Urothelium cell line (cell line): Measurements from ENCODE around the gene VSTM2A.
"Not testable (repeated sequence)": the region's sequence is repeated elsewhere in the genome, so short reads cannot be mapped to it uniquely, and the experiment has no call there.

Experiments
- DNase-seq: peaks from one replicate; pipeline ENCODE4 v3.0.0; 2011; ENCODE audit warnings: low spot score, mixed read lengths
- FAIRE-seq: peaks from 2 replicates; lab custom pipeline; 2011; peaks lifted over from hg19 to GRCh38; lab: Jason Lieb, UNC

Gene VSTM2A, protein sequence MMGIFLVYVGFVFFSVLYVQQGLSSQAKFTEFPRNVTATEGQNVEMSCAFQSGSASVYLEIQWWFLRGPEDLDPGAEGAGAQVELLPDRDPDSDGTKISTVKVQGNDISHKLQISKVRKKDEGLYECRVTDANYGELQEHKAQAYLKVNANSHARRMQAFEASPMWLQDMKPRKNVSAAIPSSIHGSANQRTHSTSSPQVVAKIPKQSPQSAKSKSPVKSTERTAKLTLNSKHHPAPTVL

DNA sequence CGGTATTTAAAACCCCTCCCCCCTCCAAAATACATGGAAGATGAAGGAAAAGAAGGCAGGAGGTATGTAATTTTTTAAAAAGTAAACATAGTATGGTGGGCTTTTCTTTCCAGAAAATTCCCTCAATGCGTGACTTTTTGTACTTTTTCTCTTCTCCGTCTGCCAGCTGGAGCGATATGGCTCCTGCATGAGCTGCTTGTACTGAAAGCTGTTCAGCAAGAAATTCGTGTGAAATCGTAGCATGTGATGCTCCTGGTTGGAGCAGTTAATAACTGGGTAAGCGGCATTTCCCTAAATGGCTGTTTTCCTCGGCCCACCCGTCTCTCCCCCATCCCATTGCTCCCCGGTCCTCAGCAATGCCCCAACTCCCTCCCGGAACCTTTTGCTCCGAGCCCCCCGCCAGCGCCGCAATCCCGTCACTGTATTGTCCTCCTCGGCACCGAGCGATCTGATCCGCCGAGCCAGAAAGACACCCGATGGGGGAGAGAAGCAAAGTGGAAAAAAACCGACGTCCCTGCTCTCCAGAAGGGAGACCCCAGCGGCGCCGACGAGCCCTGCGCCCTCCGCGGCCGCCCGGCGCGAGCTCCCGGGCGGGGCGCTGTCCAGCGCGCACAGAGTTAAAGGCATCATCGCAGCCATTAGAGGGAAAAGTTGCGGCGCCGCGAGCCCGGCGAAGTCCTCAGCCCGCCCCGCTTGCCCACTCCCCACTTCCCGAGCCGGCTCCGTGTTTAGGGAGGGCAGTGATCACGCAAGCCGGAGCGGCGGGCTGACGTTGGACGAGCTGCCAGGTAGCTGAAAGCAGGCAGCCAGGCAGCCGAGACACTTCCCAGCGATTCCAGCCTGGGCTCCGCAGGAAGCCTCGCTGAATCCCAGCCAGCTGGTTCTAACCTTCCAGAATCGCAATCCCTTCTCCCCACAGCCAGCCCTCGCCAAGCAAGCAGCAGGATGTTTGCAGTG is at the start of gene VSTM2A:
TSS of gene VSTM2A (plus strand) at position 707 of the 957 bp plus-strand sequence. CDS start 356 bp downstream, outside the sequence.
- FAIRE-seq (peak; percentile 53), DNase-seq (peak; percentile 78)

DNA sequence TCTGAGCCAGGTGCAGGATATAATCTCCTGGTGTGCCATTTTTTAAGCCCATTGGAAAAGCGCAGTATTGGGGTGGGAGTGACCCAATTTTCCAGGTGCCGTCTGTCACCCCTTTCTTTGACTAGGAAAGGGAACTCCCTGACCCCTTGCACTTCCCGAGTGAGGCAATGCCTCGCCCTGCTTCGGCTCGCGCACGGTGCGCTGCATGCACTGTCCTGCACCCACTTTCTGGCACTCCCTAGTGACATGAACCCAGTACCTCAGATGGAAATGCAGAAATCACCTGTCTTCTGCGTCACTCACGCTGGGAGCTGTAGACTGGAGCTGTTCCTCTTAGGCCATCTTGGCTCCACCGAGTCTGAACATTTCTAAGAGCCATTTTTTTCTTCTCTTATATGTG is 37.6 kb upstream of the VSTM2A start:
- not testable (repeated sequence) for FAIRE-seq

GRCh38 chr7:54529568-54529967 is 12.6 kb upstream of the VSTM2A start:
- DNase-seq: no peak
- no peak for FAIRE-seq

More for the DNA sequence above, 37.6 kb upstream of the VSTM2A start:
- not testable (repeated sequence) for DNase-seq

GRCh38 chr7:54538122-54538521 is 4.1 kb upstream of the VSTM2A start:
- FAIRE-seq (no peak), DNase-seq (no peak)

DNA sequence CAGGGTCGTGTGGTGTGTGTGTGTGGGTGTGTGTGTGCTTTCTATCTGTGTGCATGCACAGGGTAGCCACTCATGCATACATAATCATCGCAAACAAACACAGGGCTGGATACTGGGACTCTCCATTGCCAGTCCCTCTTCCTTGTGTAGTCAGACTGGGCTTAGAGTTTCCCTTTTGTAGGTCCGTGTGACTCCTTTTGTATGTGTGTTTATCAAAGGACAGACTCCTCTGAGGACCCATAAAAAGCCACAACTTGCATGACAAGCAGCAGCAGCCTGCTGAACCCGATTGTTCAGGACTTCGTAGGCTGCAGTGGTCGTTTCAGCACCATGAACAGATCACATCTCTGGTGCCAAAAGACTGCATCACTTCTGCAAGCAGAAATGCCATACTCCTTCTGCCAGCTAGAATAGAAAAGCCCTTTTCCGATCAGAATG is 895 bp downstream of the VSTM2A start:
- FAIRE-seq (no peak), DNase-seq (peak; percentile 77)

- FAIRE-seq (peak; percentile 5), DNase-seq (no peak)
Observed at GRCh38 chr7:54544149-54544526, 2.0 kb downstream of the VSTM2A start.

DNA sequence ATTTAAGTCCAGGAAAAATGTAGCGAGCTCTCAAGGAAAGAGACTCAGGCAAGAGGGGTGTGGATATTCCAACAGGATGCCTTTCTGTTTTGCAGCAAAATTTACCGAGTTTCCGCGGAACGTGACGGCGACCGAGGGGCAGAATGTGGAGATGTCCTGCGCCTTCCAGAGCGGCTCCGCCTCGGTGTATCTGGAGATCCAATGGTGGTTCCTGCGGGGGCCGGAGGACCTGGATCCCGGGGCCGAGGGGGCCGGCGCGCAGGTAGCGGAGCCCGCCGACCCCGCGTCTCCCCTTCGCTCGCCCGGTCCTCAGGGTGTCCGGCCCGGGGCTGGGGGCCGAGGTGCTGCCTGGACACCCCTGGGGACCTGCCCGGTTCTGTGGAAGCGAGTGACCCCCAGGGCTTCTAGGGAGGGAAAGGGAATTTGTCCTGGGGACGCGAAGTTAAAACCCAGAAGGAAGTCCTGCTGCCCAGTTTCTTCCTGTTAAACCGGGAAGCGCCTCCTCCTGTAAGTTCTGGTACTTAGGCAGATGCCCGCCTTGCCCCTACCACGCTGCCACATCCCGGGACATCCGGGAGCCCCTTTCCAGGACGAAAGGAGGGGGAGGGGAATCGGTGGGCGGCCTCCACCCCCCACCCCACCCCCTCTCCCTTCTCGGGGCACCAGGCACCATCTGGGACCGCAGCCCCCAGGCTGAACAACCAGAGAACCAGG is 2.5 kb downstream of the VSTM2A start:
- DNase-seq: no peak
- no peak for FAIRE-seq

GRCh38 chr7:54545241-54545563 is 3.0 kb downstream of the VSTM2A start:
- FAIRE-seq: no peak
- DNase-seq: no peak

- FAIRE-seq (peak; percentile 96), DNase-seq (peak; percentile 83)
Observed at GRCh38 chr7:54546081-54546985, 4.2 kb downstream of the VSTM2A start.

DNA sequence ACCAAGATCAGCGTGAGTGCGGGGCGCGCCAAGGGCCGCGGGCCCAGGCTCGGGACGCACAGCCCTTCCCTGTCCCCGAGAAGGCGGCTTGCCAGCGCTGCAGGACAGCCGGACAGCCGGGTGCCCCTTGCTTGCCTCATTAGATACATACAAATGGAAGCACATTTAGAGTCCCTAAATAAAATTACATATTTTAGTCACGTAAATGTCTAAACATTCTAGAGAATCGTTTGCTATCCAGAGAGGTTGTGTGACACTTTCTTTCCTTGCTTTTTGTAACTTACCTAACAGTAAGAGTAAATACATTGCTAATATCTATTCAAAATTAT is 4.8 kb downstream of the VSTM2A start:
- no peak for FAIRE-seq

DNA sequence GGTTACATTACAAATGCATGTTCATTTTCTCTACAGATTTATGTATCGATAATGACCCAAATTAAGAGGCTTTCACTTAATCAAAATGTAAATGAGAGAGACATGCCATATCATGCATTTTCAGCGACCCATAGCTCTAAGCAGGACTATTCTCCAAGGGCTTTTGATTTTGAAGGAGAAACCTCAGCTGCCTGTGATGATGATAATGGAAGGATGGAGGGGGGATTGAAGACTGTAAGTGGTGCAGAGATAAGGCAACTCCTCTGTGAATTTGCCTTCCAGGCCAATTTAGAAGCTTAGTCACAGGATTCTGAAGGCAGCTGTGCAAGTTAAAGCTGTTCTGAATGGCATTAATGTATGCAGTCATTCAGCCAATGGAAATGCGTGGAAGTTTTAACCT is 8.3 kb downstream of the VSTM2A start:
- DNase-seq (no peak), FAIRE-seq (no peak)

More for the DNA sequence above, 4.8 kb downstream of the VSTM2A start:
- no peak for DNase-seq

DNA sequence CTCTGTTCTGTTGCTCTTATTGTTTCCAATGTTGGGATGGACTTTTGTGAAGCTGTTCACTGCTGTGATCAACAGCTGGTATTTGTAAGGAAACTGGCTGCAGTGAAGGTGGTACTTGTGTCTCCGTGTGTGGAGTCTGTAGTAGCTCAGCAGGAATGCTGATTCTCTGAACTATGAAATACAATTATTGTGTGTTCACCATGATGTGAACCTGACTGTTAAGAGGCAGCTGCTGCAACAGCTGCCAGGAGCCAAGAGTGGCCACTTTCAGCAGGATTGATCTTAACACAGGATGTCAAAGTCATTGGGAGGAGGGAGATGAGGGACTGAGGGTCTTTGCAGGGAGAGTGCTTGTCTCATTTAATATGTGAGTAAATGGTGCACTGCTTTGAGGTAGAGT is 13.9 kb downstream of the VSTM2A start:
- DNase-seq (no peak), FAIRE-seq (peak; percentile 52)

DNA sequence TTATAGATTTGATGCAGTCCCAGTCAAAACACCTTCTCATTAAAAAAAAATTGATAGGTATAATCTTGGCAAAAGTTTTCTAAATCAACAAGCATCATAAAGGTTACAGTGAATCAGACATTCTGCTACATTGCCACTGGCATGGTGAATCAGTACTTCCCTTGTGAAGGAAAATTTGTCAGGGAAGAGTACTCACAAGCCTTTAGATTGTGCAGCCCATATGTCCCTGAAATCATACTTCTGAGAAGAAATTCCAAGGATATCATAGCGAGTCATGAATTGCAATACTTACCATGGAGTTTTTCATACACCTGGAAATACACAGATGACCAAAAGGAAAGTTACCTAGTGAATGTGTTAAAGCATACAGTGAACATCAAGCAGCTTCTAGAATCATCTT is 17.2 kb downstream of the VSTM2A start:
- DNase-seq: no peak
- no peak for FAIRE-seq

DNA sequence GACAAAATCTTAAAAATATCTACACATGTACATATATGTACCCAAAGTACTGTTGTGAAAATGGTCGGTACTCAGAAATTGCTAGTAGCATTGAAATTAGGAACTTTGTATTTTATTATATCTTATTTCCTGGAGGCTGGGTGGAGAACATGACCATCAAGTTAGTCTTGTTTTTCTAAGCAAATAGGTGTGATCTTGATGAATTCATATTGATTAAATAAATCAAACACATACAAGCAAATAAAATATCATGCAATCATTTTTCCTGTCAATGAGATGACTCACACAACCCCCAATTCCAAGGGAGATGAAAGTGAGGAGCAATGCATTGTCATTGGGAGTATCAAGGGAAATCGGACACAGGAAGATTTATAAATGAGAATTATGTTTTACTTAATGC is 18.0 kb downstream of the VSTM2A start:
- DNase-seq: no peak
- no peak for FAIRE-seq

DNA sequence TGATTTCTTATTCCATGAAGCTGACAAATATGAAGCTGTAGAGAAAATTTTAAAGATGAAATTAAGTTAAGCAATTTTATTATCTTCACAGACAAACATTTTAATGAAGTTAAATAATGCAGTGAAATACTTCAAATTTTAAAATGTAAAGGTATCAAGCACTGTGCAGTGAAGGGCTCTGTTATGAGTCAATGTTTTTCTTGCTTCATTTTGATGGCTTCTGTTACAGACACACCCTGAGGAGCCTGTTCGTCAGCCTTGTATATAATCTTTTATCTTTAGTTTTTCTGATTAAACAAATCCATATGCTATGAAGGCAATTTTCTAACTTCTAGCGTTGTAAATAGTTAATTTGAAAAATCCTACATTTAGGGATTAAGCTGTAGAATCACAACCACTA is 18.5 kb downstream of the VSTM2A start:
- no peak for FAIRE-seq
- DNase-seq: no peak

DNA sequence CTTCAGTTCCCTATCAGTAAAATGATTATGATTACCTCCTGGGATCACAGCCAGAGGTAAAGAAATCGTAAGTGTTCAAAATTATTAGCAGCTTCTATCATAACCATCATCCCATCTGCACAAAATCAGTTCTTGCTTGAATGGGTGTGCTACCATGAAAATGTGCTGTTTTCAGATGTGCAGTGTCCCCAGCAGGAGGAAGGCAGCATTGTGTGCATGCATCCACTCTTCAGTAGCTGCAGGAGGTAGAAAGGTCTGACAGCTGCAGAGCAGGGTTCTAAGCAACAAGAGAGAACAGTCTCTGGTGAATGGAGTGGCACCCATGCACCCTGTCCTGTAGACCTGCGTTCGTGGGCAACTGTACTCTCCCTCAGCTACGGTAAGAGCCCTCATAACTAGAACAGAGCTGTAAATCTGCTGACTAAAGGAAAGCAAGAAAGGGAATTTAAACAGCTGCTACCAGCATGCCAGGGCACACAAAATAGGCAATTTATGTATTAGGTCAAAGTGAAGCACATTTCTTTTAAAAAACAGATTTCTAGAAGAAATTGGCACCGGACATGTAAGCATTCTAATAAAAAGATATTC is 21.2 kb downstream of the VSTM2A start:
- DNase-seq: no peak
- peak; percentile 56 for FAIRE-seq

- peak; percentile 23 for FAIRE-seq
- DNase-seq: no peak
Observed at GRCh38 chr7:54565432-54565831, 23.3 kb downstream of the VSTM2A start.

GRCh38 chr7:54581511-54581910 is 39.3 kb downstream of the VSTM2A start:
- DNase-seq (no peak), FAIRE-seq (peak; percentile 40)

DNA sequence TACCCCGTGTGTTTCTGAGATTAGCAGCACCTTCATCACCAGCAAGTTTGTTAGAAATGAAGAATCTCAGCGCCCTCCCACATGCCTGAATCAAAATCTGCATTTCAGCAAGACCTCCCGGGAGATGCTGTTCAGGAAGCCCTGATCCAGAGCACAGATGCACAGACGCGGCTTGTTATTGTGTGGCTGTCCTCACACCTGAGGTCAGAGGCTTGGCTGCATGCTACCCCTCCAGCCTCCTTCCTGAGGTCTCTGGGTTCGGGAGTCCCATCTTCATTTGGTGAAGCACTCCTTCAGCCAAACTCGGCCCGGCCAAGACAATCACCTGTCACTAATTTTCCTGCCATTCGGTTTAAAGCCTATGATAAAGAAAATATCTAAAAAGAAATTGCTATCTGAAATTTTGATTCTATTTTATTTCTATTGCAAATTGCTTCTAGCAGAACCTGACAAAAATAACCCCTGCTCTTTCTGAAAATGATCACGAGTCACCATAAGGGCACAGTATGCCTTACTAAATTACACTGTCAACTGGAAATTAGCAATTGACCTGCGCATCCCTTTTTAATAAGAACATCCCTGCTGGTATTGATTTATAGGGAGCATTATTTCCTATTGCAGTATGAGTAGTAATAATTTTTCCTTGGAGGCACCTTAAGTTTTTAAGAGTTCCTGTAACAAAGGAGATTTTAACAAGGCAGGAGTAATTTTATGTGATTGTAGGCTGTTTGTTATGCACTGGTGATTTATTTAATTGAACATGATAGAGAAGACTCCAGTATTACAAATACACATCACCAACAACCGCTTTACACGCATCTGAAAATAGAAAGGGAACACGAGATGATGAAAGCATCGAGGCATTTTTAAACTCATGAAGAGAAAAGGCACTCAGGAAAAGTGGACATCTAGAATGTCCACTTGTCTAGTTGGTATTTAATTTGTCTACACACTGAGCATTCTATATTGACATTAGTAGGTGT is 49.5 kb downstream of the VSTM2A start:
- no peak for FAIRE-seq
- DNase-seq: no peak
